Measurements from ENCODE around the gene WWOX.

DNA sequence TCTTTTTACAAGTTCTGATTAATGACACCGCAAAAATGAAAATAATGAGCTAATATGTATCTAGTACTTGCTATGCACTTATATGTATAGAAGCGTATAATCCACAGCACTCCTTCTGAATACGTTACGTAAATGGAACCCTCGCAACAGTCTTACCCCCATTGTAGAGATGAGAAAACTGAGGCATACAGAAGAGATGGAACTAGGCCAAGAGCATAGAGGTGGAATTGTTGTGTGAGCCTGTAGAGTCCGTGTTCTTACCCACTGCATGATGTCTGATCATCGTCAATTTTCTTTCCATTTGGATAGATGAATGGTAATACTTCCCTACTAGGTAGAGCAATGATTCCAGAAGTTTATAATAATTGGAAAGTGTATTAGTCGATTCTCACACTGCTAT lies 394.1 kb downstream of the WWOX start:
- TF ChIP-seq, protein P1, sequence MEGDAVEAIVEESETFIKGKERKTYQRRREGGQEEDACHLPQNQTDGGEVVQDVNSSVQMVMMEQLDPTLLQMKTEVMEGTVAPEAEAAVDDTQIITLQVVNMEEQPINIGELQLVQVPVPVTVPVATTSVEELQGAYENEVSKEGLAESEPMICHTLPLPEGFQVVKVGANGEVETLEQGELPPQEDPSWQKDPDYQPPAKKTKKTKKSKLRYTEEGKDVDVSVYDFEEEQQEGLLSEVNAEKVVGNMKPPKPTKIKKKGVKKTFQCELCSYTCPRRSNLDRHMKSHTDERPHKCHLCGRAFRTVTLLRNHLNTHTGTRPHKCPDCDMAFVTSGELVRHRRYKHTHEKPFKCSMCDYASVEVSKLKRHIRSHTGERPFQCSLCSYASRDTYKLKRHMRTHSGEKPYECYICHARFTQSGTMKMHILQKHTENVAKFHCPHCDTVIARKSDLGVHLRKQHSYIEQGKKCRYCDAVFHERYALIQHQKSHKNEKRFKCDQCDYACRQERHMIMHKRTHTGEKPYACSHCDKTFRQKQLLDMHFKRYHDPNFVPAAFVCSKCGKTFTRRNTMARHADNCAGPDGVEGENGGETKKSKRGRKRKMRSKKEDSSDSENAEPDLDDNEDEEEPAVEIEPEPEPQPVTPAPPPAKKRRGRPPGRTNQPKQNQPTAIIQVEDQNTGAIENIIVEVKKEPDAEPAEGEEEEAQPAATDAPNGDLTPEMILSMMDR (IDR thresholded peaks at IDR 0.05): no peak
- TF ChIP-seq POLR2A (IDR thresholded peaks at IDR 0.05): no peak
- TF ChIP-seq EP300 (IDR thresholded peaks at IDR 0.05): no peak
